A549 (cell line): ENCODE measurements around the gene ZNF322.

Source experiments
- CEBPB ChIP-seq, 2 experiments: fragments of >200 bp in 1 of 2; sonication (Bioruptor Twin) in 1 of 2; formaldehyde crosslinking in 1 of 2; IDR thresholded peaks; 2 replicates each; pipeline ENCODE4 v1.6.1; 2012 to 2016
- CHD2 ChIP-seq: fragments of 150-350 bp; IDR thresholded peaks from 2 replicates; pipeline ENCODE4 v1.6.1; 2014; ENCODE audit warnings: low read length; ENCODE audit not compliant: partially characterized antibody
- CHD4 ChIP-seq: fragments of 200-600 bp; sonication (generic); IDR thresholded peaks from 2 replicates; pipeline ENCODE4 v1.6.1; 2016; ENCODE audit warnings: antibody characterized with exemption, mild to moderate bottlenecking, borderline replicate concordance
- CTCF ChIP-seq: fragments of >200 bp; sonication (Bioruptor Twin); formaldehyde crosslinking; IDR thresholded peaks from 3 replicates; pipeline ENCODE4 v1.5.1; 2016
- EP300 ChIP-seq, 2 experiments: fragments of >200 bp; sonication (Bioruptor Twin); formaldehyde crosslinking; IDR thresholded peaks; 2 replicates in 1 of 2; 3 replicates in 1 of 2; pipeline ENCODE4 v1.6.1; 2016 to 2017
- ESRRA ChIP-seq: fragments of 150-350 bp; IDR thresholded peaks from 2 replicates; pipeline ENCODE4 v1.6.1; 2014; ENCODE audit warnings: mild to moderate bottlenecking, low read length, borderline replicate concordance
- HOXB13 ChIP-seq: fragments of 250-450 bp; sonication (Bioruptor Pico); IDR thresholded peaks from 2 replicates; pipeline ENCODE4 v1.5.0; 2020; ENCODE audit warnings: low read depth, mild to moderate bottlenecking, moderate library complexity
- MAZ ChIP-seq: fragments of 150-350 bp; IDR thresholded peaks from 2 replicates; pipeline ENCODE4 v1.6.1; 2014; ENCODE audit warnings: antibody characterized with exemption, low read depth, low read length, borderline replicate concordance
- MYC ChIP-seq: IDR thresholded peaks from 2 replicates; pipeline ENCODE4 v1.6.1; 2012; ENCODE audit warnings: mild to moderate bottlenecking, inconsistent platforms, low read length, improper control_type of control experiment, borderline replicate concordance
- PHF8 ChIP-seq: fragments of 200-600 bp; sonication (generic); IDR thresholded peaks from 2 replicates; pipeline ENCODE4 v1.6.1; 2016; ENCODE audit warnings: low read depth, mild to moderate bottlenecking, antibody characterized with exemption, moderate library complexity, borderline replicate concordance
- POLR2A ChIP-seq: IDR thresholded peaks from 2 replicates; pipeline ENCODE4 v1.6.1; 2012; ENCODE audit warnings: mild to moderate bottlenecking, low read length
- RAD21 ChIP-seq, 2 experiments: fragments of >200 bp in 1 of 2; sonication (Bioruptor Twin) in 1 of 2; formaldehyde crosslinking in 1 of 2; IDR thresholded peaks in 1 of 2; conservative IDR thresholded peaks in 1 of 2; 2 replicates in 1 of 2; 3 replicates in 1 of 2; pipeline ENCODE4 v1.6.1; 2012 to 2018; ENCODE audit warnings: inconsistent platforms in 1 of 2
- RNF2 ChIP-seq: fragments of 200-600 bp; sonication (generic); IDR thresholded peaks from 2 replicates; pipeline ENCODE4 v1.6.1; 2016; ENCODE audit warnings: low read depth, mild to moderate bottlenecking, antibody characterized with exemption, moderate library complexity, borderline replicate concordance

GRCh38 chr6:26627843-26628242 lies 31.7 kb downstream of the ZNF322 start:
- TF ChIP-seq CEBPB (IDR thresholded peaks at IDR 0.05) = no peak
- no peak for TF ChIP-seq CTCF
- TF ChIP-seq POLR2A = no peak
- TF ChIP-seq HOXB13 = no peak
- no peak for TF ChIP-seq CHD4
- no peak for TF ChIP-seq ESRRA
- no peak for TF ChIP-seq MYC
- TF ChIP-seq PHF8 = no peak
- no peak for TF ChIP-seq EP300 (IDR thresholded peaks at IDR 0.05)
- no peak for TF ChIP-seq RNF2
- TF ChIP-seq RAD21 (conservative IDR thresholded peaks at IDR 0.05 in 1 of 2, IDR thresholded peaks at IDR 0.05 in 1 of 2) = no peak
- TF ChIP-seq CHD2 = no peak
- TF ChIP-seq MAZ = no peak
